ENCODE measurements around the gene UGT1A9. TPM values are rescaled to one million over a fixed set of nuclear protein-coding genes. Genes with fewer than 3 reads are reported as not detected.
"Not testable (repeated sequence)": the region's sequence is repeated elsewhere in the genome, so short reads cannot be mapped to it uniquely, and the experiment has no call there.

UGT1A9 gene
- total RNA-seq, 1 experiment from 2014 or later = 6.7 TPM

GRCh38 chr2:233680361-233681045, 8.8 kb downstream of the UGT1A9 start:
- DNase-seq (ENCODE audit: low spot score) = no peak

GRCh38 chr2:233681521-233682099, 9.9 kb downstream of the UGT1A9 start, which contains the start of gene UGT1A7:
TSS of gene UGT1A7 (plus strand) at chr2:233681901. CDS start at chr2:233681938, 37 bp downstream.
- DNase-seq (ENCODE audit: low spot score) = no peak

GRCh38 chr2:233684640-233685039, 12.9 kb downstream of the UGT1A9 start:
- no peak for DNase-seq (ENCODE audit: low spot score)

- DNase-seq (ENCODE audit: low spot score) = no peak
Observed at GRCh38 chr2:233686928-233687327, 15.2 kb downstream of the UGT1A9 start.

- DNase-seq (ENCODE audit: low spot score) = no peak
Observed at GRCh38 chr2:233688341-233688740, 16.6 kb downstream of the UGT1A9 start.

- peak; percentile 59 for DNase-seq (ENCODE audit: low spot score)
Observed at GRCh38 chr2:233689031-233689430, 17.3 kb downstream of the UGT1A9 start.

- DNase-seq (ENCODE audit: low spot score) = no peak
Observed at GRCh38 chr2:233689501-233689900, 17.8 kb downstream of the UGT1A9 start.

GRCh38 chr2:233690444-233690843, 18.7 kb downstream of the UGT1A9 start:
- peak; percentile 58 for DNase-seq (ENCODE audit: low spot score)

- DNase-seq (ENCODE audit: low spot score) = peak; percentile 89
Observed at GRCh38 chr2:233691443-233692433, 20.0 kb downstream of the UGT1A9 start.

GRCh38 chr2:233692648-233693047, 20.9 kb downstream of the UGT1A9 start, which contains the start of gene UGT1A6:
TSS of gene UGT1A6 (plus strand) at chr2:233692890. CDS start at chr2:233693005, 115 bp downstream.
- DNase-seq (ENCODE audit: low spot score) = peak; percentile 51

- DNase-seq (ENCODE audit: low spot score) = no peak
Observed at GRCh38 chr2:233693963-233694362, 22.3 kb downstream of the UGT1A9 start.

GRCh38 chr2:233698740-233699139, 27.0 kb downstream of the UGT1A9 start:
- DNase-seq (ENCODE audit: low spot score) = no peak

- DNase-seq (ENCODE audit: low spot score) = no peak
Observed at GRCh38 chr2:233699424-233700027, 27.8 kb downstream of the UGT1A9 start.

- DNase-seq (ENCODE audit: low spot score) = peak; percentile 75
Observed at GRCh38 chr2:233700028-233700635, 28.4 kb downstream of the UGT1A9 start.

- not testable (repeated sequence) for DNase-seq (ENCODE audit: low spot score)
Observed at GRCh38 chr2:233700842-233701241, 29.1 kb downstream of the UGT1A9 start.

GRCh38 chr2:233702238-233702637, 30.5 kb downstream of the UGT1A9 start:
- DNase-seq (ENCODE audit: low spot score) = no peak

GRCh38 chr2:233705911-233706506, 34.3 kb downstream of the UGT1A9 start:
- no peak for DNase-seq (ENCODE audit: low spot score)

GRCh38 chr2:233706720-233707119, 35.0 kb downstream of the UGT1A9 start:
- no peak for DNase-seq (ENCODE audit: low spot score)

- no peak for DNase-seq (ENCODE audit: low spot score)
Observed at GRCh38 chr2:233707940-233708644, 36.4 kb downstream of the UGT1A9 start.

- no peak for DNase-seq (ENCODE audit: low spot score)
Observed at GRCh38 chr2:233708942-233709341, 37.2 kb downstream of the UGT1A9 start.

Data from HT-29 (cell line).